ENCODE data around the gene SYT2. TPM values are rescaled to one million over a fixed set of nuclear protein-coding genes. Genes with fewer than 3 reads are reported as not detected.

The SYT2 gene
- total RNA-seq, 1 experiment from 2014 or later = 12.1 TPM

DNA sequence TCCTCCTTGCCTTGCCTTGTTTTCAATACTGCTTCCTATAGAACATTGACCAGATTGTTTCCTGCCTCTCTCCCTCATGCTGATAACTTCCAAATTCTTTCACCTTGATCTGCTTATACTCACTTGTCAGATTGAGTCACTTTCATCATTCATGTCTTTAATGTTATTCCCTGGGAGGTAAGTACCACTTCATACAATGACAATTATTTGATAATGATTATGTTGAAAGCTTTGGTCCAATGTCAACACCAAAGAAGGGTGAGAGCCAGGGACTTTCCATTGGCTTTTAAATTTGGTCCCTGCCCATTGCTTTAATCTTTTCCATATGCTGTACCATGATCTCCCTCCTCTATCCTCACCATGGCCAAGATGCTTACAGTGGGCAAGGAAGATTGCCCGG is 137.4 kb downstream of the SYT2 start:
- no peak for TF ChIP-seq ZNF396 (CRISPR knock-in tag; IDR thresholded peaks at IDR 0.05; ENCODE audit: borderline replicate concordance)
- TF ChIP-seq, protein P1, sequence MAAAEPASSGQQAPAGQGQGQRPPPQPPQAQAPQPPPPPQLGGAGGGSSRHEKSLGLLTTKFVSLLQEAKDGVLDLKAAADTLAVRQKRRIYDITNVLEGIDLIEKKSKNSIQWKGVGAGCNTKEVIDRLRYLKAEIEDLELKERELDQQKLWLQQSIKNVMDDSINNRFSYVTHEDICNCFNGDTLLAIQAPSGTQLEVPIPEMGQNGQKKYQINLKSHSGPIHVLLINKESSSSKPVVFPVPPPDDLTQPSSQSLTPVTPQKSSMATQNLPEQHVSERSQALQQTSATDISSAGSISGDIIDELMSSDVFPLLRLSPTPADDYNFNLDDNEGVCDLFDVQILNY (CRISPR knock-in tag; IDR thresholded peaks at IDR 0.05) = no peak
- TF ChIP-seq, protein P2, sequence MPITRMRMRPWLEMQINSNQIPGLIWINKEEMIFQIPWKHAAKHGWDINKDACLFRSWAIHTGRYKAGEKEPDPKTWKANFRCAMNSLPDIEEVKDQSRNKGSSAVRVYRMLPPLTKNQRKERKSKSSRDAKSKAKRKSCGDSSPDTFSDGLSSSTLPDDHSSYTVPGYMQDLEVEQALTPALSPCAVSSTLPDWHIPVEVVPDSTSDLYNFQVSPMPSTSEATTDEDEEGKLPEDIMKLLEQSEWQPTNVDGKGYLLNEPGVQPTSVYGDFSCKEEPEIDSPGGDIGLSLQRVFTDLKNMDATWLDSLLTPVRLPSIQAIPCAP (CRISPR knock-in tag; IDR thresholded peaks at IDR 0.05) = no peak
- TF ChIP-seq MXD4 (CRISPR knock-in tag; IDR thresholded peaks at IDR 0.05; ENCODE audit: borderline replicate concordance) = no peak
- TF ChIP-seq CBFB (CRISPR knock-in tag; IDR thresholded peaks at IDR 0.05; ENCODE audit: low read depth) = no peak
- TF ChIP-seq, protein P3, sequence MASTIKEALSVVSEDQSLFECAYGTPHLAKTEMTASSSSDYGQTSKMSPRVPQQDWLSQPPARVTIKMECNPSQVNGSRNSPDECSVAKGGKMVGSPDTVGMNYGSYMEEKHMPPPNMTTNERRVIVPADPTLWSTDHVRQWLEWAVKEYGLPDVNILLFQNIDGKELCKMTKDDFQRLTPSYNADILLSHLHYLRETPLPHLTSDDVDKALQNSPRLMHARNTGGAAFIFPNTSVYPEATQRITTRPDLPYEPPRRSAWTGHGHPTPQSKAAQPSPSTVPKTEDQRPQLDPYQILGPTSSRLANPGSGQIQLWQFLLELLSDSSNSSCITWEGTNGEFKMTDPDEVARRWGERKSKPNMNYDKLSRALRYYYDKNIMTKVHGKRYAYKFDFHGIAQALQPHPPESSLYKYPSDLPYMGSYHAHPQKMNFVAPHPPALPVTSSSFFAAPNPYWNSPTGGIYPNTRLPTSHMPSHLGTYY (CRISPR knock-in tag; IDR thresholded peaks at IDR 0.05) = no peak
- no peak for TF ChIP-seq NR2C2 (CRISPR knock-in tag; IDR thresholded peaks at IDR 0.05)
- TF ChIP-seq, protein P4, sequence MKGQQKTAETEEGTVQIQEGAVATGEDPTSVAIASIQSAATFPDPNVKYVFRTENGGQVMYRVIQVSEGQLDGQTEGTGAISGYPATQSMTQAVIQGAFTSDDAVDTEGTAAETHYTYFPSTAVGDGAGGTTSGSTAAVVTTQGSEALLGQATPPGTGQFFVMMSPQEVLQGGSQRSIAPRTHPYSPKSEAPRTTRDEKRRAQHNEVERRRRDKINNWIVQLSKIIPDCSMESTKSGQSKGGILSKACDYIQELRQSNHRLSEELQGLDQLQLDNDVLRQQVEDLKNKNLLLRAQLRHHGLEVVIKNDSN (CRISPR knock-in tag; IDR thresholded peaks at IDR 0.05) = no peak
- Mint-ChIP-seq H3K4me1 (peaks cover 41% of the 10 kb centered on the region), H3K27me3 (ENCODE audit: low read depth) (no peaks in the 10 kb centered on the region), H3K4me3 (no peak overlapping the region), H3K36me3 (no peaks in the 10 kb centered on the region), H3K27ac (no peak overlapping the region), H3K9me3 (no peaks in the 10 kb centered on the region)
- no peak for ATAC-seq
- POLR2A ChIA-PET = no interaction called here
- no peak for DNase-seq (ENCODE audit: low spot score)
- CTCF ChIA-PET = interaction anchor here (1.1 to 3.3 kb wide), 4 partner anchors 11 to 89 kb away, joined by 3 to 35 read pairs (median 5); no protein-coding TSS in a partner anchor

DNA sequence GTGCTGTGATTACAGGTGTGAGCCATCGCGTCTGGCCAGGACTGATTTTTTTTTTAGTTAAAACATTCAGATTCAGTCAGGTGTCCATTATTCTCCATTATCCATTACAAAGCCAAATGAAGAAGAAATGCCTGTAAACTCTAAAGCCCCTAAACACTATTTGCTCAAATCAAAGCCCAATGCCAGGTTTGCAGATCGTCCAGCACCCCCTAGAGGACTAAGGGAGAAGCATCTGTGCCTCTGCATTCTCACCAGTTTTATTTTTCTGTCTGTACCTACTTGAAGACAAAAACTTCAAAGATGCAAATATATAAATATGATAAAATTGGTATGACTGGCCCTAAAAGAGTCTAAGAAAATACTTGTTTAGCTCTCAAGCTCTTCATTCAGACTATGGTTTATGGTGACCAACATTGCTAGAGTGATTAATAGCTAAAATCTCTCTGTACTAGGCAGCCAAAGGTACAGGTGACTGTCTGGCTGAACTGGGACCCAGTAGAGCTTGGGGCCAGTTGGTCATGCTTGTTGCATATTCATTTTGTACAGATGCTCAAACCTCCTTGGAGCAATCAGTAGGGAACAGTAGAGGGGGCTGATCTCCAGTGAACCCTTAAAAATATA is 138.4 kb downstream of the SYT2 start:
- Mint-ChIP-seq H3K27me3 (ENCODE audit: low read depth) (no peaks in the 10 kb centered on the region), H3K9me3 (no peaks in the 10 kb centered on the region), H3K4me3 (no peak overlapping the region), H3K27ac (no peak overlapping the region), H3K4me1 (peaks cover 40% of the 10 kb centered on the region), H3K36me3 (no peaks in the 10 kb centered on the region)
- CTCF ChIA-PET = interaction anchor here (0.6 to 3.3 kb wide), 21 partner anchors 10 to 324 kb away, joined by 3 to 35 read pairs (median 4); no protein-coding TSS in a partner anchor
- ATAC-seq = peak; percentile 55; the same call in 1 of the 2 replicates
- DNase-seq (ENCODE audit: low spot score) = peak; percentile 44
- TF ChIP-seq MYBL2 (CRISPR knock-in tag; IDR thresholded peaks at IDR 0.05) (no peak), ZNF671 (CRISPR knock-in tag; IDR thresholded peaks at IDR 0.05) (no peak), HMGA2 (CRISPR knock-in tag; IDR thresholded peaks at IDR 0.05) (no peak), MXD4 (CRISPR knock-in tag; IDR thresholded peaks at IDR 0.05; ENCODE audit: borderline replicate concordance) (no peak)
- TF ChIP-seq, protein P5, sequence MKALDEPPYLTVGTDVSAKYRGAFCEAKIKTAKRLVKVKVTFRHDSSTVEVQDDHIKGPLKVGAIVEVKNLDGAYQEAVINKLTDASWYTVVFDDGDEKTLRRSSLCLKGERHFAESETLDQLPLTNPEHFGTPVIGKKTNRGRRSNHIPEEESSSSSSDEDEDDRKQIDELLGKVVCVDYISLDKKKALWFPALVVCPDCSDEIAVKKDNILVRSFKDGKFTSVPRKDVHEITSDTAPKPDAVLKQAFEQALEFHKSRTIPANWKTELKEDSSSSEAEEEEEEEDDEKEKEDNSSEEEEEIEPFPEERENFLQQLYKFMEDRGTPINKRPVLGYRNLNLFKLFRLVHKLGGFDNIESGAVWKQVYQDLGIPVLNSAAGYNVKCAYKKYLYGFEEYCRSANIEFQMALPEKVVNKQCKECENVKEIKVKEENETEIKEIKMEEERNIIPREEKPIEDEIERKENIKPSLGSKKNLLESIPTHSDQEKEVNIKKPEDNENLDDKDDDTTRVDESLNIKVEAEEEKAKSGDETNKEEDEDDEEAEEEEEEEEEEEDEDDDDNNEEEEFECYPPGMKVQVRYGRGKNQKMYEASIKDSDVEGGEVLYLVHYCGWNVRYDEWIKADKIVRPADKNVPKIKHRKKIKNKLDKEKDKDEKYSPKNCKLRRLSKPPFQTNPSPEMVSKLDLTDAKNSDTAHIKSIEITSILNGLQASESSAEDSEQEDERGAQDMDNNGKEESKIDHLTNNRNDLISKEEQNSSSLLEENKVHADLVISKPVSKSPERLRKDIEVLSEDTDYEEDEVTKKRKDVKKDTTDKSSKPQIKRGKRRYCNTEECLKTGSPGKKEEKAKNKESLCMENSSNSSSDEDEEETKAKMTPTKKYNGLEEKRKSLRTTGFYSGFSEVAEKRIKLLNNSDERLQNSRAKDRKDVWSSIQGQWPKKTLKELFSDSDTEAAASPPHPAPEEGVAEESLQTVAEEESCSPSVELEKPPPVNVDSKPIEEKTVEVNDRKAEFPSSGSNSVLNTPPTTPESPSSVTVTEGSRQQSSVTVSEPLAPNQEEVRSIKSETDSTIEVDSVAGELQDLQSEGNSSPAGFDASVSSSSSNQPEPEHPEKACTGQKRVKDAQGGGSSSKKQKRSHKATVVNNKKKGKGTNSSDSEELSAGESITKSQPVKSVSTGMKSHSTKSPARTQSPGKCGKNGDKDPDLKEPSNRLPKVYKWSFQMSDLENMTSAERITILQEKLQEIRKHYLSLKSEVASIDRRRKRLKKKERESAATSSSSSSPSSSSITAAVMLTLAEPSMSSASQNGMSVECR (CRISPR knock-in tag; IDR thresholded peaks at IDR 0.05; ENCODE audit: borderline replicate concordance) = no peak
- TF ChIP-seq, protein P6, sequence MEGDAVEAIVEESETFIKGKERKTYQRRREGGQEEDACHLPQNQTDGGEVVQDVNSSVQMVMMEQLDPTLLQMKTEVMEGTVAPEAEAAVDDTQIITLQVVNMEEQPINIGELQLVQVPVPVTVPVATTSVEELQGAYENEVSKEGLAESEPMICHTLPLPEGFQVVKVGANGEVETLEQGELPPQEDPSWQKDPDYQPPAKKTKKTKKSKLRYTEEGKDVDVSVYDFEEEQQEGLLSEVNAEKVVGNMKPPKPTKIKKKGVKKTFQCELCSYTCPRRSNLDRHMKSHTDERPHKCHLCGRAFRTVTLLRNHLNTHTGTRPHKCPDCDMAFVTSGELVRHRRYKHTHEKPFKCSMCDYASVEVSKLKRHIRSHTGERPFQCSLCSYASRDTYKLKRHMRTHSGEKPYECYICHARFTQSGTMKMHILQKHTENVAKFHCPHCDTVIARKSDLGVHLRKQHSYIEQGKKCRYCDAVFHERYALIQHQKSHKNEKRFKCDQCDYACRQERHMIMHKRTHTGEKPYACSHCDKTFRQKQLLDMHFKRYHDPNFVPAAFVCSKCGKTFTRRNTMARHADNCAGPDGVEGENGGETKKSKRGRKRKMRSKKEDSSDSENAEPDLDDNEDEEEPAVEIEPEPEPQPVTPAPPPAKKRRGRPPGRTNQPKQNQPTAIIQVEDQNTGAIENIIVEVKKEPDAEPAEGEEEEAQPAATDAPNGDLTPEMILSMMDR (IDR thresholded peaks at IDR 0.05) = peak; percentile 74
- POLR2A ChIA-PET = no interaction called here

All from WTC11 (cell line).